Endothelial cell (in vitro differentiated cells): ENCODE measurements around the gene TBCE. TPM values are rescaled to one million over a fixed set of nuclear protein-coding genes. Genes with fewer than 3 reads are reported as not detected.

Experiments used
- DNase-seq: peaks from one replicate; pipeline ENCODE4 v3.0.0; 2021; ENCODE audit warnings: low spot score
- H3K27ac Mint-ChIP-seq: one replicate; pipeline ENCODE4 v1.8.0; 2021; ENCODE audit warnings: mixed read lengths, inconsistent platforms; ENCODE audit not compliant: unreplicated experiment
- H3K27me3 Mint-ChIP-seq: one replicate; pipeline ENCODE4 v1.8.0; 2021; ENCODE audit warnings: mild to moderate bottlenecking, moderate library complexity, mixed read lengths, inconsistent platforms; ENCODE audit not compliant: unreplicated experiment
- H3K36me3 Mint-ChIP-seq: one replicate; pipeline ENCODE4 v1.8.0; 2021; ENCODE audit warnings: mild to moderate bottlenecking, low read depth, mixed read lengths, inconsistent platforms; ENCODE audit not compliant: unreplicated experiment
- H3K4me1 Mint-ChIP-seq: one replicate; pipeline ENCODE4 v1.8.0; 2021; ENCODE audit warnings: mild to moderate bottlenecking, mixed read lengths, inconsistent platforms; ENCODE audit not compliant: unreplicated experiment
- H3K4me3 Mint-ChIP-seq: one replicate; pipeline ENCODE4 v1.8.0; 2021; ENCODE audit warnings: mild to moderate bottlenecking, mixed read lengths, inconsistent platforms; ENCODE audit not compliant: unreplicated experiment
- H3K9me3 Mint-ChIP-seq: one replicate; pipeline ENCODE4 v1.8.0; 2021; ENCODE audit warnings: mixed read lengths, inconsistent platforms; ENCODE audit not compliant: unreplicated experiment
- CTCF ChIP-seq: fragments of 200-600 bp; sonication (generic); IDR thresholded peaks from one replicate; pipeline ENCODE4 v1.5.0; 2021; ENCODE audit warnings: antibody characterized with exemption; ENCODE audit not compliant: unreplicated experiment
- total RNA-seq: library from RNA; stranded (reverse); fragmentation: NEBNext Ultra II Directional; extraction: Animal tissue kit (Norgen Biotek cat#: 25700); gene quantifications from one replicate; pipeline ENCODE4 v1.2.1, GENCODE V29; 2021; ENCODE audit not compliant: unreplicated experiment

TBCE gene
- total RNA-seq, 1 donor from 2014 or later: 24.7 TPM

GRCh38 chr1:235426143-235426542 lies 58.9 kb downstream of the TBCE start:
- no peak for DNase-seq
- Mint-ChIP-seq H3K36me3 (peaks cover 15% of the 10 kb centered on the region), H3K9me3 (no peaks in the 10 kb centered on the region), H3K4me3 (no peak overlapping the region), H3K4me1 (peaks cover 19% of the 10 kb centered on the region), H3K27ac (no peak overlapping the region), H3K27me3 (peaks cover 16% of the 10 kb centered on the region)
- TF ChIP-seq CTCF: no peak

GRCh38 chr1:235426680-235427079 lies 59.5 kb downstream of the TBCE start:
- H3K36me3 Mint-ChIP-seq: peaks cover 15% of the 10 kb centered on the region
- no peak overlapping the region for H3K27ac Mint-ChIP-seq
- H3K4me3 Mint-ChIP-seq: no peak overlapping the region
- H3K9me3 Mint-ChIP-seq: no peaks in the 10 kb centered on the region
- DNase-seq: no peak
- H3K27me3 Mint-ChIP-seq: peaks cover 16% of the 10 kb centered on the region
- H3K4me1 Mint-ChIP-seq: peaks cover 19% of the 10 kb centered on the region
- no peak for TF ChIP-seq CTCF

GRCh38 chr1:235427447-235427846 lies 60.2 kb downstream of the TBCE start:
- no peak for DNase-seq
- Mint-ChIP-seq H3K4me1 (peaks cover 19% of the 10 kb centered on the region), H3K27ac (no peak overlapping the region), H3K9me3 (no peaks in the 10 kb centered on the region), H3K27me3 (peaks cover 16% of the 10 kb centered on the region), H3K4me3 (no peak overlapping the region), H3K36me3 (peaks cover 15% of the 10 kb centered on the region)
- TF ChIP-seq CTCF: no peak

GRCh38 chr1:235429143-235429542 lies 61.9 kb downstream of the TBCE start:
- Mint-ChIP-seq H3K4me3 (no peak overlapping the region), H3K27me3 (peaks cover 4% of the 10 kb centered on the region), H3K27ac (no peak overlapping the region), H3K4me1 (peaks cover 4% of the 10 kb centered on the region), H3K9me3 (no peaks in the 10 kb centered on the region), H3K36me3 (peaks cover 13% of the 10 kb centered on the region)
- TF ChIP-seq CTCF: no peak
- no peak for DNase-seq

GRCh38 chr1:235430991-235431390 lies 63.8 kb downstream of the TBCE start:
- Mint-ChIP-seq H3K36me3 (peaks cover 10% of the 10 kb centered on the region), H3K9me3 (no peaks in the 10 kb centered on the region), H3K27me3 (no peaks in the 10 kb centered on the region), H3K4me1 (no peaks in the 10 kb centered on the region), H3K27ac (no peak overlapping the region), H3K4me3 (no peak overlapping the region)
- no peak for TF ChIP-seq CTCF
- DNase-seq: no peak
